ENCODE measurements around the gene ANKRD17.

ANKRD17 gene

DNA sequence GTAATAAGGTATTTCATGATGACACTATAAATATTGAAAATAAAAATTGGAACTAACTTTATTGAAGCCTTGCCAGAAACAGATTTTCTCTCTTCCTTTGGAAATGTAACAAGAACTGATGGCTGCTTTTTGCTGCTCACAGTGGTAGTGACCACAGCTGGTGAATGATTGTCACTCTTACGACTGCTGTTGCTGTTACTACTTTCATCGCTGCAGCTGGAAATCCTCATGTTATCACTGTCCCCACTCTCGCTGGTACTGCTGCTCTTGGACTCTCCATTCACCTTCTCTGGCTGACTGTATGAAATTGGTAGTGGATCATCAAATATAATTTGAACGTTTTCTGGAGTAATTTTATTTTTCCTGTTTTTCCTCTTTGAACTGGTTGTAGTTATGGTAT lies 160.6 kb downstream of the ANKRD17 start:
- Histone ChIP-seq H3K4me3 (ENCODE audit: insufficient read length, low read depth) (no peak overlapping the region), H3K27me3 (ENCODE audit: insufficient read depth, insufficient read length) (no peaks in the 10 kb centered on the region), H3K4me1 (ENCODE audit: insufficient read depth, insufficient read length) (no peaks in the 10 kb centered on the region), H3K36me3 (ENCODE audit: insufficient read depth, insufficient read length, low read length) (peaks cover 65% of the 10 kb centered on the region), H3K9me3 (ENCODE audit: insufficient read depth, low read length) (no peaks in the 10 kb centered on the region), H3K9ac (ENCODE audit: insufficient read length, low read depth) (no peak overlapping the region)
- no peak for DNase-seq (ENCODE audit: low read depth, low spot score)
- no peak for TF ChIP-seq ZNF274 (IDR thresholded peaks at IDR 0.05; ENCODE audit: low read depth, low read length)
- no peak for TF ChIP-seq YY1 (IDR thresholded peaks at IDR 0.05; ENCODE audit: insufficient read depth, insufficient read length)
- no peak for TF ChIP-seq SUZ12 (IDR thresholded peaks at IDR 0.05; ENCODE audit: extremely low read depth, insufficient read depth, insufficient read length)

- no peaks in the 10 kb centered on the region for H3K27me3 ChIP-seq (ENCODE audit: insufficient read depth, insufficient read length)
- no peak for DNase-seq (ENCODE audit: low read depth, low spot score)
- peaks cover 54% of the 10 kb centered on the region for H3K36me3 ChIP-seq (ENCODE audit: insufficient read depth, insufficient read length, low read length)
- no peak for TF ChIP-seq SUZ12 (IDR thresholded peaks at IDR 0.05; ENCODE audit: extremely low read depth, insufficient read depth, insufficient read length)
- no peak for TF ChIP-seq YY1 (IDR thresholded peaks at IDR 0.05; ENCODE audit: insufficient read depth, insufficient read length)
- TF ChIP-seq ZNF274 (IDR thresholded peaks at IDR 0.05; ENCODE audit: low read depth, low read length), result no peak
- H3K4me1 ChIP-seq (ENCODE audit: insufficient read depth, insufficient read length), result no peaks in the 10 kb centered on the region
- H3K4me3 ChIP-seq (ENCODE audit: insufficient read length, low read depth), result no peak overlapping the region
- H3K9me3 ChIP-seq (ENCODE audit: insufficient read depth, low read length), result no peaks in the 10 kb centered on the region
- no peak overlapping the region for H3K9ac ChIP-seq (ENCODE audit: insufficient read length, low read depth)
Measured at GRCh38 chr4:73092868-73093267, 165.7 kb downstream of the ANKRD17 start.

DNA sequence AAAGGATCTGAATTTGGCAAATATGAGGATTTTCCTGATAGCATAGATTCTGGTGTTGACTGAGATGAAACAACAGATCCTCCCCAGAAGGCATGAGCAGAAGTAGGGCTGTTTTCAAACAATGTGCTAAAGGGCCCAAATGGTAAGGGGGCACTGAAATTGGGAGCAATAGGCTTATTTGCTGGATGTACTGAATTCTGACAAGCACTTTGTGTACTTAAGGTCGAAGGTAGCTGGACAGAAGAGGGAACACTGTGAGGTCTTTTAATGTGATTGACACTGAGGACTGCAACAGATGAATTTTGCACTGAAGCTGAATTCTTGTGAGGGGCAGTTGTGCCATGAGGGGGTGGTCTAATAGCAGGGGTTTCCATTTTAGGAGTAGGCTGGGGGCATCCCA lies 167.9 kb downstream of the ANKRD17 start:
- H3K36me3 ChIP-seq (ENCODE audit: insufficient read depth, insufficient read length, low read length), result peaks cover 37% of the 10 kb centered on the region
- no peak for DNase-seq (ENCODE audit: low read depth, low spot score)
- TF ChIP-seq SUZ12 (IDR thresholded peaks at IDR 0.05; ENCODE audit: extremely low read depth, insufficient read depth, insufficient read length) (no peak), ZNF274 (IDR thresholded peaks at IDR 0.05; ENCODE audit: low read depth, low read length) (no peak), YY1 (IDR thresholded peaks at IDR 0.05; ENCODE audit: insufficient read depth, insufficient read length) (no peak)

GRCh38 chr4:73087871-73088270 lies 170.7 kb downstream of the ANKRD17 start:
- no peaks in the 10 kb centered on the region for H3K4me1 ChIP-seq (ENCODE audit: insufficient read depth, insufficient read length)
- peaks cover 38% of the 10 kb centered on the region for H3K36me3 ChIP-seq (ENCODE audit: insufficient read depth, insufficient read length, low read length)
- no peaks in the 10 kb centered on the region for H3K9me3 ChIP-seq (ENCODE audit: insufficient read depth, low read length)
- H3K27me3 ChIP-seq (ENCODE audit: insufficient read depth, insufficient read length), result no peaks in the 10 kb centered on the region
- H3K9ac ChIP-seq (ENCODE audit: insufficient read length, low read depth), result no peak overlapping the region
- no peak overlapping the region for H3K4me3 ChIP-seq (ENCODE audit: insufficient read length, low read depth)
- TF ChIP-seq YY1 (IDR thresholded peaks at IDR 0.05; ENCODE audit: insufficient read depth, insufficient read length) (no peak), SUZ12 (IDR thresholded peaks at IDR 0.05; ENCODE audit: extremely low read depth, insufficient read depth, insufficient read length) (no peak), ZNF274 (IDR thresholded peaks at IDR 0.05; ENCODE audit: low read depth, low read length) (no peak)
- no peak for DNase-seq (ENCODE audit: low read depth, low spot score)

More for the DNA sequence above, 167.9 kb downstream of the ANKRD17 start:
- Histone ChIP-seq H3K4me3 (ENCODE audit: insufficient read length, low read depth) (no peak overlapping the region), H3K4me1 (ENCODE audit: insufficient read depth, insufficient read length) (no peaks in the 10 kb centered on the region), H3K27me3 (ENCODE audit: insufficient read depth, insufficient read length) (no peaks in the 10 kb centered on the region), H3K9ac (ENCODE audit: insufficient read length, low read depth) (no peak overlapping the region), H3K9me3 (ENCODE audit: insufficient read depth, low read length) (no peaks in the 10 kb centered on the region)

DNA sequence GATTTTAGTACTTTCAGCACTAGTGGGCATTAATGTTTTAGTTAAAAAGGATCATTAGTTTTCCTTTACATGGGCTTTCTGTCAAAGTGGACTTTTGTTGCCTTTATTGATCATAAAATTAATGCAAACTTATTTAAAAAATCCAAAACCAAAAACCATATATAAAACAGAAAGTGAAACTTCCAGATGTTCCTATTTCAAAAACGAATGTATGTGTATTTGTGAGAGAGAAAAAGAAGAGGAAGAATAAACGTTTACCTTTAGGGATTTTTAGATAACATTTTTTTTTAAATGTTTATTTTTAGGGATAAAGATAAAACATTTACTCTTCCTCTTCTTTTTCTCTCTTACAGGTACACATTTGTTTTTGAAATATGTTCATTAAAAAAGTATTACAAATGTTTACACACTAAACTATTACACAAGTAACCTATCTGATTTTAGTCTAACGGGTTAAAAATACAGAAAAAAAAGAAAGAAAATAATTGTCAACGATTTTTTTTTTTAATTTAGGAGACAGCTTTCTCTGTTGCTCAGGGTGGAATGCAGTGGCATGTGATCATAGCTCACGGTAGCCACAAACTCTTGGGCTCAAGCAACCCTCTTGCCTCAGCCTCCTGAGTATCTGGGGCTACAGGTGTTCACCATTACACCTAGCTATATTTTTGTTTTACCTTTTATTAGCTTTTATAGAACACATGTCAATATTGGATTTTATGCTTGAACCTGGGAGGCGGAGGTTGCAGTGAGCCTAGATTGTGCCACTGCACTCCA lies 172.3 kb downstream of the ANKRD17 start:
- H3K9ac ChIP-seq (ENCODE audit: insufficient read length, low read depth), result no peak overlapping the region
- no peak overlapping the region for H3K4me3 ChIP-seq (ENCODE audit: insufficient read length, low read depth)
- TF ChIP-seq YY1 (IDR thresholded peaks at IDR 0.05; ENCODE audit: insufficient read depth, insufficient read length) (no peak), SUZ12 (IDR thresholded peaks at IDR 0.05; ENCODE audit: extremely low read depth, insufficient read depth, insufficient read length) (no peak), ZNF274 (IDR thresholded peaks at IDR 0.05; ENCODE audit: low read depth, low read length) (no peak)
- H3K4me1 ChIP-seq (ENCODE audit: insufficient read depth, insufficient read length), result no peaks in the 10 kb centered on the region
- H3K9me3 ChIP-seq (ENCODE audit: insufficient read depth, low read length), result no peaks in the 10 kb centered on the region
- peaks cover 29% of the 10 kb centered on the region for H3K36me3 ChIP-seq (ENCODE audit: insufficient read depth, insufficient read length, low read length)
- no peaks in the 10 kb centered on the region for H3K27me3 ChIP-seq (ENCODE audit: insufficient read depth, insufficient read length)
- DNase-seq (ENCODE audit: low read depth, low spot score), result no peak

GRCh38 chr4:73080789-73081188 lies 177.8 kb downstream of the ANKRD17 start:
- Histone ChIP-seq H3K27me3 (ENCODE audit: insufficient read depth, insufficient read length) (no peaks in the 10 kb centered on the region), H3K9me3 (ENCODE audit: insufficient read depth, low read length) (no peaks in the 10 kb centered on the region), H3K36me3 (ENCODE audit: insufficient read depth, insufficient read length, low read length) (peaks cover 31% of the 10 kb centered on the region), H3K4me3 (ENCODE audit: insufficient read length, low read depth) (no peak overlapping the region), H3K9ac (ENCODE audit: insufficient read length, low read depth) (no peak overlapping the region), H3K4me1 (ENCODE audit: insufficient read depth, insufficient read length) (no peaks in the 10 kb centered on the region)
- TF ChIP-seq SUZ12 (IDR thresholded peaks at IDR 0.05; ENCODE audit: extremely low read depth, insufficient read depth, insufficient read length) (no peak), ZNF274 (IDR thresholded peaks at IDR 0.05; ENCODE audit: low read depth, low read length) (no peak), YY1 (IDR thresholded peaks at IDR 0.05; ENCODE audit: insufficient read depth, insufficient read length) (no peak)
- no peak for DNase-seq (ENCODE audit: low read depth, low spot score)

DNA sequence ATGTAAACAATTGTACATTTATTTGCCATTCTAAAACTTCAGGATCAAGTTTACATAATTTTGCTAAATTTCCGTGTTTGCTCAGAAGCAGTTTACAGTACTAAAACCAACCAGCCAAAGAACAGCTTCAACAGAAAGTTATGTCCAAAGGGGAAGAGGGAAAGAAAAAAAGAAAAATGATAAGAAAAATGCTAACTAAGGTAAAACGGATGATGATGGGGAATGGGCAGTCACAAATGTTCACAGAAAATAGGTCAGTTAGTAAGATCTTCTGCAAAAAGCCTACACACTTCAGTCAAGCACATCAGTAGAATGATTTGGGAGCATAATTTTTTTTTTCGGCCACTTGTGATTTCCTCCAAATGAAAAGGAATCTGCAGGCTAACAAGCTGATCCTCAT lies 182.8 kb downstream of the ANKRD17 start:
- no peaks in the 10 kb centered on the region for H3K27me3 ChIP-seq (ENCODE audit: insufficient read depth, insufficient read length)
- no peaks in the 10 kb centered on the region for H3K9me3 ChIP-seq (ENCODE audit: insufficient read depth, low read length)
- no peaks in the 10 kb centered on the region for H3K4me1 ChIP-seq (ENCODE audit: insufficient read depth, insufficient read length)
- no peak overlapping the region for H3K9ac ChIP-seq (ENCODE audit: insufficient read length, low read depth)
- no peak overlapping the region for H3K4me3 ChIP-seq (ENCODE audit: insufficient read length, low read depth)
- H3K36me3 ChIP-seq (ENCODE audit: insufficient read depth, insufficient read length, low read length), result peaks cover 33% of the 10 kb centered on the region
- TF ChIP-seq YY1 (IDR thresholded peaks at IDR 0.05; ENCODE audit: insufficient read depth, insufficient read length), result no peak
- DNase-seq (ENCODE audit: low read depth, low spot score), result no peak

Measured in NT2/D1 (cell line).